GM10847 (cell line): Measurements from ENCODE around the gene IKZF3.

Source experiments
- POLR2A ChIP-seq: IDR thresholded peaks from 2 replicates; pipeline ENCODE4 v1.6.1; 2011; ENCODE audit not compliant: insufficient read length; ENCODE audit errors: extremely low read depth

Gene IKZF3

DNA sequence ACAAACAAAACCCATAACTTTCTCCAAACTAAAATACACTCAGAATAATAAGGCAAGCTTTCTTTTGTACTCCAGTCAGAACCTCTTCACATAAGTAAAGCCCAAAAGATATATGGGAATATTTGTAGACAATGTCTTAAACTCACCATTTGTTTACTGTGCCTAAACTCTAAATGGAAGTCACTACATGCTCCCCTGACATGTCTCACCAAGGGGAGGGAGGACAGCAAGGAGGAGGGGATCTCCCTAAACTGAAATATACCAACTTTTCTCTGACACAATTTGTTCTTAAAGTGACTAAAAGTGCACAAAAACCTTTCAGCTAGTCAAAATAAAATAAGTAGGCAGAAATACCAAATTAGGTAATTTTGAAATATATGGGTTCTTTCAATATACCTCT, 87.9 kb downstream of the IKZF3 start:
- TF ChIP-seq POLR2A = no peak

DNA sequence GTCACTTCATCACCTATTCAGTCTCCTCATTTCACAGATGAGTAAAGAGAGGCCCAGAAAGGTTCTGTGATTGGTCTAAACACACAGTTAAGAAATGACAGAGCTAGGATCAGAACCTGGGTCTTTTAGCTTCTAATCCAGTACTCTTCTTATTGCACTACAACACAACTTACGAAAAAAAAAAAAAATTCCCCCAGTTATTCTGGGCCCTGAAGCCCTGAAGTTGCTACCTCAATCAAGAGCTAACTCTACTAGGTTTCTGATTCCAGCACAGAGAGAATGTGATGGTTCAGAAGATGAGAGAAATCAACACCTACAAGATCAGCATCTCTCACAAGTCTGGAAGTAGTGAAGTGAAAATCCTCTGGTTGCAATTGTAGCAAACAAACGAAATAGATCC, 89.1 kb downstream of the IKZF3 start:
- TF ChIP-seq POLR2A = no peak

GRCh38 chr17:39774047-39774446, 90.1 kb downstream of the IKZF3 start:
- no peak for TF ChIP-seq POLR2A

GRCh38 chr17:39772987-39773934, 90.9 kb downstream of the IKZF3 start:
- no peak for TF ChIP-seq POLR2A

- TF ChIP-seq POLR2A = no peak
These were observed 91.7 kb downstream of the IKZF3 start for GRCh38 chr17:39772415-39772814.

DNA sequence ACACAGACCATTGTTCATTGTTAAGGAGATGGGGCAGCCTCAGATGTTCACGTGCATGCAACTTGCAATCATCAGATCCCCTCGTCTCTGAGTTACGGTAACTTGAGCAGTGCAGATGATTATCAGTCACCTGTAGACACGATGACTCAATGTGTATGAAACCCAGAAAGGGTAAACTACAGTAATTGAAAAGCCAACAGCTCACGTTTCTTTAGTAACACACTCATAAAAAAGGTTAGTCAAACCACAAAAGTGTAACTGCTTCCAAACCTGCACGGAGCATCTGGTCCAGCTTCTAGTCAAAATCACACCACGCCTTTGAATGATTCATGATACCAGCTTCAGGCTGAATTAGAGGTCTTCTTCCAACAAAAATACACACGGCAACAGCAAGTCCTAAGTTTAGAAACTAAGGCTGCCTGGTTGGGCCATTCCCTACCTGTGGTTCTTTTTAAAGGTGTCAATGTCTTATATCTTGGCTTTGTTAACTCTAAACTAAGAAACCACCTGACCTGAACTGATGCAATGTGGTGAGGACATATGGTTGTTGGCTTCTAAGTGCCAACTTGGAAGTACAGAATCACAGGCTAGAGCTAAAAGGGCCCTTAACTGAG, 94.0 kb downstream of the IKZF3 start:
- no peak for TF ChIP-seq POLR2A

- TF ChIP-seq POLR2A = no peak
These were observed 97.0 kb downstream of the IKZF3 start for GRCh38 chr17:39767147-39767546.

DNA sequence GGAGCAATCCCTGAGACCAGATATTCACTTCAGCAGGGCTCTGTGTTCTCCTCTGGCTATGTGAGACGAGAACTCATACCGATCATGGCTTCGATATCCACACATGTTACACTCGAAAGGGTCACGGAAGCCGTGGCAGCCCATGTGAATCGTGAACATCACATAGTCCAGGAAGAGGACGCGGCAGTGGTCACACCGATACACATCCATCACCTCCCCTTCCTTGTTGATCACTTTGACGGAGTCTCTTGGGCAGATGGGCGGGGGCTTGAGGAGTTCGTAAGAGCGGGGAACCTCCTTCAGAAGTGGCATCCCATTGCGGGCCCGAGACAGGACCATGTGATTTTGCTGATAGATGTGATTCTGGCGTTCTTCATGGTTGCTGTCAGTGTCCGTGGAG, 98.3 kb downstream of the IKZF3 start:
- TF ChIP-seq POLR2A = no peak

- TF ChIP-seq POLR2A = no peak
These were observed 98.9 kb downstream of the IKZF3 start for GRCh38 chr17:39765175-39765574.

GRCh38 chr17:39763051-39763820, 100.9 kb downstream of the IKZF3 start:
- TF ChIP-seq POLR2A = no peak

- no peak for TF ChIP-seq POLR2A
These were observed 102.1 kb downstream of the IKZF3 start for GRCh38 chr17:39761861-39762496.

DNA sequence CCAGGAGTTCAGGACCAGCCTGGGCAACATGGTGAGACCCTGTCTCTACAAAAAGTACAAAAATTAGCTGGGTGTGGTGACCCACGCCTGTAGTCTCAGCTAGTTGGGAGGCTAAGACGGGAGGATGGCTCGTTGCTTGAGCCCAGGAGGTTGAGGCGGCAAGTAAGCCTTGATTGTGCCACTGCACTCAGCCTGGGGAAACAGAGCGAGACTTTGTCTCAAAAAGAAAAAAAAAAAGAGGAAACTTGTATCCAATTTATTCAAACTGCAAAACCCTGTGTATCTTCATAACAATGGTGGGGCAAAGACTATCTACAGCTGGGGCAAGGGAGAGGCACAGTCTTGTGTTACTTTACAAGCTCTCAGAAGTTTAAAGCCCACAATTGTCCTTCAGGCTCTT, 104.9 kb downstream of the IKZF3 start:
- TF ChIP-seq POLR2A = no peak

- no peak for TF ChIP-seq POLR2A
These were observed 105.9 kb downstream of the IKZF3 start for GRCh38 chr17:39757931-39758873.

DNA sequence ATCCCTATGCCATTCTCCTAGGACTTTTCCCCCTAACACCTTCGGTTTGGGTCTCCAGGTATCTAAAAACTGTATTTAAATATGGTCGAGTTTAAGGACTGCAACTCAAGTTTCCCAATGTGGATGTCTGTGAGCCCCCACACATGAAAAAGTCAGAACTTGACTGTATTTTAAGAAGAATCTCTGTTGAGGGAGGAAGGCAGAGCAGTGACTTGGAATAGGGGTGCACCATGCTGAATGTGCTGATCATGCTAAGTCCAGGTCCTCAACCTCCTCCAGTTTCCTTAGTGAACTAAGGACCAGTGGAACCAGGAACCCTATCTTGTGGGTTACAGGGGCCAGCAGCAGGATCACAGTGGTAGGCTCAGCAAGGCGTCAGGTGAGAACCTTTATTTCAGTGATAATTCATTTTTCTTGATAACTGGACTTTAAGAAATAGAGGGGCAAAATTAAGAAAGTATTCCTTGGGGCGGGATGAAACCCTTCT, 106.9 kb downstream of the IKZF3 start:
- TF ChIP-seq POLR2A = no peak
